DND-41 (cell line): ENCODE measurements around the gene BIRC6.

Experiments
- CTCF ChIP-seq: IDR thresholded peaks from 2 replicates; pipeline ENCODE4 v1.5.1; 2012; ENCODE audit warnings: borderline replicate concordance, low read length, moderate library complexity, mild to moderate bottlenecking; ENCODE audit not compliant: poor library complexity, severe bottlenecking; ENCODE audit errors: extremely low read depth
- EZH2 ChIP-seq: IDR thresholded peaks from 3 replicates; pipeline ENCODE4 v1.6.1; 2012; ENCODE audit warnings: borderline replicate concordance, low read depth, mild to moderate bottlenecking, moderate library complexity, low read length, inconsistent platforms; ENCODE audit not compliant: severe bottlenecking

DNA sequence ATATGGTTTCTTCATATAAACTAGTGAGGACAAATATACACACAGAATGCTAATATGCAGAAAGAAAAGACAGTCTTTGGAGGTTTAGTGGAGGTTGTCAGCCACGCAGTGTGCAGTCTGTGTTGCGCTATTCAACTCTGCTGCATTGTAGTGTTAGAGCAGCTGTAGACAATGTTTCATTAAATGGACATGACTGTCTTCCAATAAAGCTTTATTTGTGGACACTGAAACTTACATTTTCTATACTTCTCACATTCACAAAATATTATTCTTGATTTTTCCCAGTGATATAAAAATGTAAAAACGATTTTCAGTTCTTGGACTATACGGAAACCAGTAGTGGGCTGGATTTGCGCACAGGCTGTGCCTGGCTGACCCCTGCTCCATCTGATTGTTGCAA lies 284.4 kb downstream of the BIRC6 start:
- no peak for TF ChIP-seq EZH2
- no peak for TF ChIP-seq CTCF
